NCI-H187 treated with DMSO at 0.1 percent for 48 hours (cell line): ENCODE measurements around the gene FAR1.

Experiments
- DNase-seq: peaks from one replicate; lab custom pipeline; 2025; lab: John Stamatoyannopoulos, UW

Gene FAR1

DNA sequence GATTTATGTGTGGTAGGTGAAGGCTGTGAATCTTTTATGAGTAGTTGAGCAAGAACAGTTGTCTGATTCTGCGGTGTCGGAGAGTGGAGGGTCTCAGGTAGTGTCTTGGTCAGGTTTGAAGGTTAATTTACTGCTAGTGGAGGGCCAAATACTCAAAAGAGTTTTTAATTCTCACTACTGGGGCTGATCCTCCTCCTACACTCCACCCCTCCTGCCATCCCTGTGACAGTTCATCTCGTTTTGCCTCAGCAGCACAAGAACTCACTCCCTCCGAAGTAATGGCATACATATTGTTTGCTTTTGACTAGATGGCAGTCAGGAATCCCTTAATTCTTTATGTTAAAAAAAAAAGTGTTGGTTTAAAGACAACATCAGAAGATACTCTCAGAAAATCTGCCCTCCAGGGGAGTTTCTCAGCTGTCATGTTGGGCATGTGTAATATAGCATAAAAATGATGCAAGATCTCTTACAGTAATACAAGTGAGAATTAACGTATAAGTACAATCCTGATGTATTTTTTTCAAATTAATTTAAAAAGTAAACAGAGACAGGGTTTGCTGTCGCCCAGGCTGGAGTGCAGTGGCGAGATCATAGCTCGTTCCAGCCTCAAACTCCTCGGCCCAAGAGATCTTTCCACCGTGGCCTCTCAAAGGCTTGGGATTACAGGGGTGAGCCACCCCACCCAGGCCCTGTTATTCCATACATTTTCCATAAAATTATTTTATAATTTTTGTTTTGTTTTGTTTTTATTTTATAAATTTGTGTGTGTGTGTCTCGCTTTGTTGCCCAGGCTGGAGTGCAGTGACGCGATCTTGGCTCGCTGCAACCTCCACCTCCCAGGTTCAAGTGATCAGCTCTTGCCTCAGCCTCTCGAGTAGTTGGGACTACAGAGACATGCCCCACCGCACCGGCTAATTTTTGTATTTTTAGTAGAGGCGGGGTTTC, 1.3 kb downstream of the FAR1 start:
- DNase-seq: no peak

DNA sequence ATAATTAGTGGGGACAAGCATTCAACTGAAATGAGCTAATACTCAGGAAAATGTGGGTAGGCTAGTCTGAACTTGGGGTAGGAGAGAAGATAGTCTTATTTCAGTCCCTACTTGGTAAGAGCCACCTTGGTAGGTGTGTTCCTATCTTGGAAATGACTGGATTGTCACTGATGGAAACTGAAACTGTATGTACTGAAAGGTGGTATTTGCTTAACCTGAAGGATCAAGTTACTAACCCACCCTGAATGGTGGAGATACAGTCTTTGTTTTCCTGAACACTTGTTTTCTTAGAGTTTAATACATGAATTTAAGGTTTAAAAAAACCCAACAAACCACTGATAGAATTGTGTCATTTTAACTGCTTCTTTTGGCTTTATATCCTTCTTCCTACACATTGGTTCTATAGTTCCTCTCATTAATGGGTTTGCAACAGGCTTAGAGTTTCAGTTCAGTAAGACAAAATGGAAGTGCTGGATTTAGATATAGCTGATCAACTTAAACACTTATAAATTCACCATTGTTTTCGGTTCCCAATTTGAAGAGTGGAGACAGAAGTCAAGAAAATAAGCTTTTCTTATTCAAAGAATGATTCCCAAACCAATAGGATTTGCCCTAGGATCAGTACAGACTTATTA, 4.2 kb downstream of the FAR1 start:
- DNase-seq: no peak

DNA sequence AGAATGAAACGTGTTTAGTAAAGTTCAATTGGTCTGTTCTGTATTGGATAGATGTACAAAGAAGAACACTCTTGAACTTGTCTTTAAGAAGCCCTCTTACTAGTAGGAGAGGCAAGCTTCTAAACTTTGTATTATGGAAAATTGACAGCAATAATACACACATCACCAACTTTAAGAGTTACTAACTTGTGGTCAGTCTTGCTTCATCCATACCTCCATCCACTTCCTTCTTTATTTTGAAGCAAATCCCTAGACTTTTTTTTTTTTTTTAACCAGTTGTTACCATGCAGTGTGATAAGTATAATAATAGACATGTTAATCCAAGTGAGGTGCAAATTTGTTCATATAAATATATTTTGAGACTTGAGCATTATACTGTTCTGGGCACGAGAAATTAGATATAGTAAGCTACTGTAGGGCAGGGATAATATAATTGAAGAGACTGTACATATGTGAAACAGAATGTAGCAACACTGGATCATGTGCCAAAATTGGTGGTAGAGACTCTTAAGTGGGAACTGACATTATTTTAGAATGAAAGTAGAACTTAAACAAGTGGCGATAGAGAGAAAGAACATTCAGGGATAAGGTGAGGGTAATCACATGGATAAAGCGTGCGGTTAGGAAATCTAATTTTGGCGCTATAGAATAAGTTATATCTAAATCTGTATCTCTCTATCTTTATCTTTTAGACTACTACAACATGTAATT, 6.5 kb downstream of the FAR1 start:
- DNase-seq: no peak

DNA sequence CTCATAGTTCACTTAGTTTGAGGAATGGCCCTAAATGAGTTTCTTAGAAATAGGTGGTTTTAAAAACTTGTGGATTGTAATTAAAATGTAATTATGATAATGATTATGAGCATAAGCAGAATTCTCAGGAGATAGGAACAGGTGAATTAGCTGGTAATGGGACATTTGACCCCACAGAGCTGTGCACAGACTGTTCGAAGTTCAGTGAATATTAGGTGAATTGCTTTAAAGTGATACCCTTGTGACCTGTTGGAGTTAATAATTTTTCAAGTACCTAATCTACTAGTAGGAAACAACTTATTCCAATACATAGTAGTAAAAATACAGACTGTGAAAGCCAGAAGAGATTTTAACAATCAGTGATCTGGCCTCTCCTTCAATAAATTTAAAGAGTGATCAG, 8.1 kb downstream of the FAR1 start:
- no peak for DNase-seq

DNA sequence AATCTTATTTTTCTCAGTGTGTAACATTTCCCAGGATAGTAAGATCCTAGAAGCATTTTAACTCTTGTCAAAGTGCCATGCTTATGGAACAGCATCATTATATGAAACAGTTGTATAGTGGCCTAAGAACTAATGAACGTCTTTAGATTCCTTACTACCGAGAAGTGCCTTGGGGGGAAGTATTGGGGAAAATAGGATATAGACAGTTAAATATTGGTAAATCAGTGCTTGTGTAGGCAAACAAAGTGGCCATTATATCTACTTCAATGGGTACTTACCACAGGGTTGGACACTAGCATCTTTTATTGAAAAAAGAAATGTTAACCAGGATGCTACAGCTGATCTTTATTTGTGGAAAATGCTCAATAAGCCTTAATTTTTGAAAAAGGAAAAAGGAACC, 11.3 kb downstream of the FAR1 start:
- no peak for DNase-seq

DNA sequence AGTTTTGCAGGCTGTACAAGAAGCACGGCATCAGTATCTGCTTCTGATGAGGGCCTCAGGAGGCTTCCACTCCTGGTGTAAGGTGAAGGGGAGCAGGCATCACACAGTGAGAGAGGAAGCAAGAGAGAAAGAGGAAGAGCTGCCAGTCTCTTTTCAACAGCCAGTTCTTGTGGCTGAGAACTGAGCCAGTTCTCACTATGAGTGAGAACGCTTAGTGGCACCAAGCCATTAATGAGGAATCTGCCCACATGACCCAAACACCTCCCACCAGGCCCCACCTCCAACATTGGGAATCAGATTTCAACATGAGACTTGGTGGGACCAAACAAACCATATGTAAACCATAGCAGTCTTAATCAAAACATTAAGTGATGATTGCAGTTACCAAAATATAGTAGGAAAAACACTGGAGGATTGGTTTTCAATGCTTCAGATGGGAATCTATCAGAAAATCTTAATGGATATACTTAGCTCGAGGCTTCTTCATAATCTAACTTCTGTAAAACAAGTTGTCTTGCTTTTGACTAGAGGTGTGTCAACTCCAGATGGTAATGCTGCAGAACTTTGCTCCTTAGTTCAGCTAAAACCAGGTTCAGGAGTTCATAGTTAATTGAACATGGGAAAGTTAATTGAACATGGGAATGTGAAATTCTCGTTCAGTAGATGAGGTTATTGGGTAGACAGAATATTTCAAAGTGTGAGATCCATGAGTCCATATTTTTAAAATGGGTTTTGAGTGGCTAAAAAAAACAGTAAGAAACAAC, 12.2 kb downstream of the FAR1 start:
- no peak for DNase-seq

DNA sequence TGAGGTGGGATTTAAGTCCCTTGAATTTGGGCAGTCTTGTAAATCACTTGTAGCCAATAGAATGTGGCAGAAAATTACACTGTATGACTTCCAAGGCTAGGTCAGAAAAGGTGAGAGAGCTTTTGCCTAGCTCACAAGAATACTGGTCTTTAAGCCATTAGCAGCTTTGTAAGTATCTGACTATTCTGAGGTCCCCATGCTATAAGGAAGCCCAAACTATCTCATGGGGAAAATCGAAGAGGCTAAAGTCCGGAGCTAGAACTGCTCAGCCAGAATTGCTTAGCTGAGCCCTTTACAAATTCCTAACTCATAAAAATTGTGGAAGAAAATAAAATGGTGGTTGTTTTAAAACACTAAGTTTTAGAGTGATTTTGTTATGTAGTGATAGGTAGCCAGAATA, 13.0 kb downstream of the FAR1 start:
- DNase-seq: no peak

DNA sequence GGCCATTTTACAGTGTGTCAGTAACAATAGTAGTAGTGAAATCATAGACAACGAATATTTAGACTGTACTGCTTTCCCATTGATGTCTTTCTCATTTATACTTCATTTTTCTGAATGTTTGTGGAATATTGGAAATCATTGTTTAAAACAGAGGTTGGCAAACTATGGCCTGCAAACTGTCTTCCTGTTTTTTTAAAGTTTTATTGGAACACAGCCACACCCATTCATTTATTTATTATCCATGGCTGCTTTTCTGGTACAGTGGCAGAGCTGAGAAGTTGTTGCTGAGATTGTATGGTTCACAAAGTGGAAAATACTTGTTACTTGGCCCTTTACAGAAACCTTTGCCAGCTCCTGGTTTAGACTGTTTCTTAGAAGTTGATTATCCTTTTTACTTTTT, 13.7 kb downstream of the FAR1 start:
- DNase-seq: no peak

DNA sequence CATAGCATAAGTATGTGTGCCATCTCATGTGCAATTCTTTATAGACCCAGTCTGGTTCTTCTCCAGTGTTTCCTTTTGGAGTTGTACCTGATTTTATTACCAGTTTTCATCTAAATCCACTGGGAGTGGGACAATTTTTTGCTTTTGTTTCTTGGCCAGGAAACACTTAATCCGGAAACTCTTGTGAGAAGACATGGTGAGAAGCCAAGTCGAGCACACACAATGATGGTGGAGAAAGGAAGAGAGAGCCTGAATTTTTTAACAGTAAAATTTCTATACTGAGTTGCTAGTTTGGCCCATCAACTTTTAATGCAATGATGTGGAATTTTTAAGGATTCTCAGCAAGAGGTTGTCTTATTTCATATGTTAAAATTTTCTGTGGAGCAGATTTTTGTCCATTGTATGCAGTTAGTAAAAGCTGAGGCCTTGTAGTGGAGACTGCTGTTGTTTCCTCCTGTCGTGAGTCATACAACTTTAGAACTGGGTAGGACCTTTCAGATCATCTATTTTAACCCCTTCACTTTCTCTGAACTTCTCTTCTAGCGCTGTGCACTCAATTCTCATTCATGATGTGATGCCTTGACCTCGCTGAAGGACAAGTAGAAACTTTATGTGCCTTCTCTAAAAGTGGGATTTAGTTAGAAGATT, 17.1 kb downstream of the FAR1 start:
- no peak for DNase-seq

DNA sequence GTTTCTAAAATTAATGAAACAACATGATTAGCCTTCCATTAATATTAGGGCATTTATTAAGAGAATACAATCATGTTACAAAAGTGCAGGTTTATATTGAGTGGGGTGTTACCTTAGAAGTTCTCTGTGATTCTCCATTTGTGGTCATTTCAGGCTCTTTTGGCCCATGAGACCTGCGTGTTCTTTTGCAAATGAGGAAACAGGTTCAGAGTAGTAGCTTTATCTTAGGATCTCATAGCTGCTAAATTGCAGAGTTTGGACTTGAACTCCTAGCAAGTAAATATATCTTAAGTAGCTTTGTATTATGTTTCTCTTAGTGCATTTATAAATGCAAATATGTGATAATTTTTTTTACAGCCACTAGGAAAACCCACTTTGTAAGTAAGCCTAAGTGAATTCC, 18.3 kb downstream of the FAR1 start:
- DNase-seq: no peak

DNA sequence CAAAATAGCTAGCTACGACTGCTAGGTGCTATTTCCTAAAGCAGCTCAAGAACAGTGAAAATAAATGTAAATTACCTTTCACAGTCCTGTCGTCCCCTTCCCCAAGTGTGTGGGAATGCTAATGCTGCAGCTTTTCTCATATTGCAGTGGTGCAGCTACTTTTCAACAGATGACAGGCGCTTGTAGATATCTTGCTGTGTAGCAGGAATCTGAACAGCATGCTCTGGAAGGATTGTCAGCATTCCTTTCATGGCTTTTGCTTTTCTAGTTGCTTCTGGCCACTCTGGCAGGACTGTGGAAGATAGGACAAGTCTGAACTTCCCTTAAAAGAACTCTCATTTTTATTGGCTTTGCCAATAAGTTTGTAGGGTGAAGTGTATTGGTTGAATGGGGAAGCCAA, 18.8 kb downstream of the FAR1 start:
- DNase-seq: no peak

DNA sequence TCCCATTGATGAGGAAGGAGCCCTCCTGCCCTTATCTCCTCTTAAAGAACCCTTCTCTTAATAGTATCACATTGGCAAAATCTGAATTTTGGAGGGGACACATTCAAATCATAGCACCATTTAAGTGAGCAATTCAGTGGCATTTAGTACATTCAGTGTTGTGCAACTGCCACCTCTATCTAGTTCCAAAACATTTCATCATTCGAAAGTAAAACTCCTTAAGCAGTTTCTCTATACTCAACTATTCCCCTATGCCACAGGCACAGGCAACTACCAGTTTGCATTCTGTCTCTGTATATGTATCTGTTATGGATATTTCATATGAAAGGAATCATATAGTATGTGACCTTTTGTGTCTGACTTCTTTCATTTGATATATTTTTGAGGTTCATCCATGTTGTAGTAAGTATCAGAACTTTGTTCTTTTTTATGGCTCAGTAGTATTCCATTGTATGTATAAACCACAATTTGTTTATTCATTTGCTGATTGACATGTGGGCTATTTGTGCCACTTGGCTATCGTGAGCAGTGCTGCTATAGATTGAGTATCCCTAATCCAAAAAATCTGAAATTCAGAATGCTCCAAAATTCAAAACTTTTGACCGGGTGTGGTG, 22.9 kb downstream of the FAR1 start:
- DNase-seq: no peak

DNA sequence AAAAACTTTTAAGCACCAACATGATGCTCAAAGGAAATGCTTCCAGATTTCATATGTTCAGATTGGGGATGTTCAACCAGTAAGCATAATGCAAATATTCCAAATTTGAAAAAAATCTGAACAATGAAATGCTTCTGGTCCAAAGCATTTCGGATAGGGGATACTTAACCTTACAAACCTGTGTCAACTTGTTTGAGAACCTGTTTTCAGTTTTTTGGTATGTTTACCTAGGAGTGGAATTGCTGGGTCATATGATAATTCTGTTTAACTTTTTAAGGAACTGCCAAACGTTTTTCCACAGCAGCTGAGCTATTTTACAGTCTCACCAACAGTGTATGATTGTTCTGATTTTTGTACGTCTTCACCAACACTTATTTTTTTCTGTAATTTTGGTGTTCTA, 23.7 kb downstream of the FAR1 start:
- no peak for DNase-seq

DNA sequence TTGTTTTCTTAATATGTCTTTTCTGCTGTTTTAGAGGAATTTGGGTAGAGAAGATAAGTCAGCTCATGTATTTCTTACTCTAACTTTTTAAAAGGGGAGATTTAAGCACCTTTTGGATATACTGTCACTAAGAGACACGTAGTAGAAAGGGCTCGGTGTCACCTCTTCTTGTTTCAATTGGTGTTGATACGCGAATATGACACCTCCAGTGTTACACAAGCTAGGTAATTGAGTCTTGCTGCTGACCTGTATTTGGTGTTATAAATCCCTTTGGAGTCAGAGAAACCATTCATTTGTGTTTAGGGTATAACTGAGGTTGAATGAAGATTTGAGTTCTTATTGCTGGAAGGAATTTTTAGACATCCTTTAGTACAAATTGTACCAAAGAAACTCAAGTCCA, 25.6 kb downstream of the FAR1 start:
- DNase-seq: no peak

DNA sequence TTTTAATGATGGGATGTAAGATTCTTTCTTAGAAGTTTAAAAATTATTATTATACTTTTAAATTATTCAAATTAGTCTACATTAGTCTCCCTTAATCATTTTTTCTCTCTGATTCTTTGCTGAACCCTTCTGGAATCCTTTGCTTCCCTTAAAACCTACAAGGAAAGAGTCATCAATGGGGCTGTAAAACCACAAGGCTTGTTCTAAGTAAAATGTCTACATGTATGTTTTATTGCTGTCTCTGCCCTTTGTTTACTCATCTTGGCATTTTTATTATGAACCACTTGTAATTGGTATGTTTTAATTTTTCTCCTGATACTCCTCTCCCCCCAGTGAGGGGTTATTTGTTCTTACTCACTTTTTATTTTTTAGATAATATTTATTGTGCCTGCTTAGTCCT, 27.4 kb downstream of the FAR1 start:
- DNase-seq: no peak

DNA sequence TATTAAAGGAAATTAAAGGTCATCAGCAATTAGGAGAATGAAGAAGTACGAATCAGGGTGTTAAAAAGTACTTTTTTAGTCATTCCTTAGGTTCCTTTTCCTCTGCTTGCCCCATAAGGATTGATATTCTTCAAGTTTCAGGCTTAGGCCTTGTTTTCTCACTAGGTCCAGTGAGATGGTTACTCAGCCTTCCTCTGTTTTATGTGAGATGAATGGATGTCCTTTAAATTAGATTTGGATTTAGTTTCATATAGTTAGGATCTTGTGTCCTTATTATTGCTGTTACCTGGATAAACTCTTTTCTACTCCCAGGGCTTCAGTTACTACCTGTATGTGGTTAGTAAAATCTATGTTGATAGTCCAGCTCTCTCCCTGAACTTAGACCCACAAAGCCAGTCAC, 29.2 kb downstream of the FAR1 start:
- no peak for DNase-seq

DNA sequence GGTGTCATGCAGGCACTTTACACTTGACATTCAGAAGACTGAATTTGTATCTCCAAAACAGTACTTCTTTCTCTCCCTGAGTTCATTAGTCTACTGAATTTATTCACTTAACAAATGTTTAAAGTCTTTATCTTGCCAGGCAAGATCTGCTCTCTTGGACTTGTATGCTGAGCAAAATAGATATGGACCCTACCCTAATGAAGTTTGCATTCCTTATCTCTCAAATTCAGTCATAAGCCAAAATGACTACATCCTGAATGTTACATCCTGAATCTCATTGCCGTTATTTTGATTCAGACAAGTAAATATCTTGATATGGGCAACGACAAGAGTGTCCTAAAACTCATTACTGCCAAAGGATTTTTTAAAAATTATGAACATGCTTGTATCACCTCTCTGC, 29.7 kb downstream of the FAR1 start:
- DNase-seq: no peak

DNA sequence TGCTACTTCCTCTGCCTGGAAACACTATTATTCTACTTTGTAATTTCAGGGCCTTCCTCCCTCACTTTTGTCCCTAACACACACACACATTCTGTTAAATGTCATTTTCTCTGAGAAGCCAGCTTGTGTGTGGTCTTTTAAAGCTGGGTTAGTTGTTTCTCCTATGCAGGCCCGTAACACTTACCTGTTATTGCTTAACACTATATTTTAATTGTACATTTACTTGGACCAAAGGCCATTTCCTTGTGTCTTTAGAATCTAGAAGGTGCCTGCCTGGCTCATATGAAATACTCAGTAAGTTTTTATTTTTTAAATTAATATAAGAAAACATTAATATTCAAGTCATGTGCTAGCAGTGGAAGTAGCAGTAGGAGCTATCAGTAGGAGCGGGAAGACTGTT, 30.6 kb downstream of the FAR1 start:
- DNase-seq: no peak

DNA sequence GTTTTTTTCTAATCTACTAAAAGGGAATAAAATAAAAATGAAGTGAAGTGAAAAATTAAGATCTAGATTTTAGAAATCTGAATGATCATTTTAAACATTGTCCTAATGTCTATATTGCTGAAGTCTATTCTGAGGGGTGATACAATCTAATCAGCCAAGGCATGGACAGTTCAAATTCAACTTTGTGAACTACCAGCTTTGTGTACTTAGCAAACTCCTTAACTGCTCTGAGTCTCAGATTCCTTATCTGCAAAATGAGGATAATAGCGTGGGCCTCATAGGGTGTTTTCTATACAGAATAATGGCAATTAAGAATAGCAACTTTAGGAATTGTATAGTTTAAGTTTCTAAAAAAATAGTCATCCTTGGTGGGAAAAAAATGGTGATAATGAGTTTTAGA, 31.4 kb downstream of the FAR1 start:
- no peak for DNase-seq

DNA sequence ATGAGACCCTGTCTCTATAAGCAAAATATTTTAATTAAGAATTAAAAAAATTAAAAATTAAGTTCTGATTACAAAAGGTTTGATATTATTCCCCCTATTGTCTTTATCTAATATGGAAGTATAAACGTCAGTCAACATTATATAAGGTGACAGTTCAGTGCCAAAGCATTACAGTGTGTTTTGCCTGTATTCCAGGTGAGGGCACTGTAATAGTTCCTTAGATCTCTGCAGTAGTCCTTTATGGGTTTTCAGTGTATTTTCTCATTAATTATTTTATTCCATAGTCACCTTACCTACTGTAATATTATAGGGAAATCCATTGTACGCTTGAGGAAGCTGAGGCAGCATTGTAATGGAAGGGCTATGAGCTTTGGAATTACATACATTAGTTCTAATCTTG, 33.0 kb downstream of the FAR1 start:
- DNase-seq: no peak

DNA sequence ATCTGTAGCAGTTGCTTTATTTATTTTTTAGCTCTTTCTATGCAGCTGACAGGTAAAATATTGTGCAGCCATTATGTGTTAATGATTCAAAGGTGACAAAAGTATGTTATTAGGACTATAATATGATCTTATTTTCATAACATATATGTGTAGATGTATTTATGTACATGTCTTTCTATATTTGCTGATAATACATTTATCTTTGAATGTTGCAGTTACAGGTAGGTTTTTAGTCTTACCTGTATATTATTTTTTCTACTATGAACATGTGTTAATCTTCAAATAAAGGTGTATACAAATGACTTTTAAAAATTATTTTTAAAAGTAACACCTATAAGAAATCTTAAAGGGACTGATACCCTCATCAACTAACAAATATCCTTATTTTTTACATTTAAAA, 33.6 kb downstream of the FAR1 start:
- no peak for DNase-seq
